ENCODE measurements around the gene HHAT. TPM values are rescaled to one million over a fixed set of nuclear protein-coding genes. Genes with fewer than 3 reads are reported as not detected.

HHAT gene
- total RNA-seq, 2 experiments from 2014 or later: 5.2 to 9.5 TPM

DNA sequence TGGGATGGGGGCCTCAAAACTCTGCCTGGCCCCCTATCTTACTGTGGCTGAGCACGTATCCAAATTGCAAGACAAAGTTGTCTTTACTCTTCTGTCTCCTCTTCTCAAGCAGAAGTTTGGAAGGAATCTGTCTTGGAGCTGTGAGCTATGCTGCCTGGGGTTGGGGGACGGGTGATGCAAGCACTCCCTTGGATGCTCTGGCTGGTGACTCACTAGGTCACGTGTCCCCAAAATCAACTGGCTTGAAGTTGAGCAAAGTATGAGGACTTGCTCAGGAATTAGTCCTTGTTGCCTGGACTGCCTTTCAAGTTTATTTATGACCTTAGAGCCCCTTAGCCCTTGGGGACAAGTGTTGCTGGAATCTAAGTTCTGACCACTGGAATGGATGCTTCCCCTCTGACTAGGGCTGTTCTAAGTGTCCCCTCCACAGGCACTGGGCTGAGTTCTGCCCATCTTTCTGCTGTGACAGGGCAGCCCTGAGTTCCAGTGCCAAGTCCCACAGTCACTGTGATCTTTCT is 269.5 kb downstream of the HHAT start:
- no TSS peak for BruUV-seq (replicated peaks)
- no peaks in the 10 kb centered on the region for H3K36me3 ChIP-seq (ENCODE audit: insufficient read depth, low read length)
- no peaks in the 10 kb centered on the region for H3K9me2 ChIP-seq (ENCODE audit: insufficient read depth, low read length)
- intact Hi-C loops (cut with micrococcal nuclease; ENCODE audit: unreplicated experiment): no loop called here
- ChIA-PET POLR2A (no interaction called here), CTCF (ENCODE audit: unreplicated experiment) (no interaction called here)
- H3K9me3 ChIP-seq (ENCODE audit: low read length): no peaks in the 10 kb centered on the region
- DNase-seq (ENCODE audit: low spot score): no peak
- no peak overlapping the region for H2AFZ ChIP-seq (ENCODE audit: low read length)
- no peaks in the 10 kb centered on the region for H3K4me1 ChIP-seq (ENCODE audit: insufficient read depth, low read length, poor library complexity, severe bottlenecking)
- no peaks in the 10 kb centered on the region for H4K20me1 ChIP-seq (ENCODE audit: insufficient read depth, low read length)
- no peak overlapping the region for H3K27ac ChIP-seq (ENCODE audit: low read depth, low read length, poor library complexity, severe bottlenecking)
- no peak overlapping the region for H3K4me3 ChIP-seq (ENCODE audit: low read depth, low read length, poor library complexity, severe bottlenecking)
- no peaks in the 10 kb centered on the region for H3K79me2 ChIP-seq (ENCODE audit: insufficient read depth, low read depth, low read length)
- no peak overlapping the region for H3K4me2 ChIP-seq (ENCODE audit: low read length)
- no peak for TF ChIP-seq EZH2phosphoT487 (IDR thresholded peaks at IDR 0.05; ENCODE audit: borderline replicate concordance, low read depth, low read length)
- TF ChIP-seq, protein P1, sequence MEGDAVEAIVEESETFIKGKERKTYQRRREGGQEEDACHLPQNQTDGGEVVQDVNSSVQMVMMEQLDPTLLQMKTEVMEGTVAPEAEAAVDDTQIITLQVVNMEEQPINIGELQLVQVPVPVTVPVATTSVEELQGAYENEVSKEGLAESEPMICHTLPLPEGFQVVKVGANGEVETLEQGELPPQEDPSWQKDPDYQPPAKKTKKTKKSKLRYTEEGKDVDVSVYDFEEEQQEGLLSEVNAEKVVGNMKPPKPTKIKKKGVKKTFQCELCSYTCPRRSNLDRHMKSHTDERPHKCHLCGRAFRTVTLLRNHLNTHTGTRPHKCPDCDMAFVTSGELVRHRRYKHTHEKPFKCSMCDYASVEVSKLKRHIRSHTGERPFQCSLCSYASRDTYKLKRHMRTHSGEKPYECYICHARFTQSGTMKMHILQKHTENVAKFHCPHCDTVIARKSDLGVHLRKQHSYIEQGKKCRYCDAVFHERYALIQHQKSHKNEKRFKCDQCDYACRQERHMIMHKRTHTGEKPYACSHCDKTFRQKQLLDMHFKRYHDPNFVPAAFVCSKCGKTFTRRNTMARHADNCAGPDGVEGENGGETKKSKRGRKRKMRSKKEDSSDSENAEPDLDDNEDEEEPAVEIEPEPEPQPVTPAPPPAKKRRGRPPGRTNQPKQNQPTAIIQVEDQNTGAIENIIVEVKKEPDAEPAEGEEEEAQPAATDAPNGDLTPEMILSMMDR (conservative IDR thresholded peaks at IDR 0.05; ENCODE audit: low read length): no peak

DNA sequence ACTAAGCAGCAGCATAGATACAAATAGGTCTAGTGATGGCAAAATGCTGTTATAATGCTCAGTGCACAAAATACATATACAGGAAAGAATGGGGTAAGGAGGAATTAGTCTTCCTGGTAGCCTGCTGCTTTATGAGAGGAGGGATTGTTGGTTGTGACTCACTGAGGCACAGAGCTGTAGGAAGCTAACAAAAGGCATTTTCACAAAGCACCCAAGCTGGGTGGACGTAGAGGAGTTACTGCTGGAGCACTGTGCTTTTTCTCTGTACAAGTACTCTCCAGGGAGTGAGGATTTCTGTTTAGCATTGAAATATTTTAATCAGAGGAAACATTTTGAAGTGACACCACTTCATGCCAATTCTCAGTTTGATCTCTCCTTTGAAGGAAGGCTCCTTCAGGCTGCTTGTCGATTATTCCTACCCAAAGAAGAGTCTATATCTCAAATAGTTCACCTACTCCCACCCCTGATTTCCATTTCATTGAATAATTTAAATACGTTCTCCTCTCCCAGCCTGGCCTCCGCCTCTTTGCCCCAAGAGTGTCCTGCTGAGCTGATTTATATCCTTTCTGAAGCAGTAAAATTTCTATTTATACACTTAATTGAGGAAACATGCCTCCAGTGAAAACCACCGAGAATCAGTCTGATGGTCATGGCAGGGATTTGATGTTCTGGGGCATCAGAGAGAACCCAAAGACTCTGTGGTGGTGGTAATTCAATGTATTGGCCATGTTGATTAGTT is 271.9 kb downstream of the HHAT start:
- intact Hi-C loops (cut with micrococcal nuclease; ENCODE audit: unreplicated experiment): no loop called here
- CTCF ChIA-PET (ENCODE audit: unreplicated experiment): no interaction called here
- no peak for TF ChIP-seq EZH2phosphoT487 (IDR thresholded peaks at IDR 0.05; ENCODE audit: borderline replicate concordance, low read depth, low read length)
- TF ChIP-seq, protein P1 (conservative IDR thresholded peaks at IDR 0.05; ENCODE audit: low read length): no peak

DNA sequence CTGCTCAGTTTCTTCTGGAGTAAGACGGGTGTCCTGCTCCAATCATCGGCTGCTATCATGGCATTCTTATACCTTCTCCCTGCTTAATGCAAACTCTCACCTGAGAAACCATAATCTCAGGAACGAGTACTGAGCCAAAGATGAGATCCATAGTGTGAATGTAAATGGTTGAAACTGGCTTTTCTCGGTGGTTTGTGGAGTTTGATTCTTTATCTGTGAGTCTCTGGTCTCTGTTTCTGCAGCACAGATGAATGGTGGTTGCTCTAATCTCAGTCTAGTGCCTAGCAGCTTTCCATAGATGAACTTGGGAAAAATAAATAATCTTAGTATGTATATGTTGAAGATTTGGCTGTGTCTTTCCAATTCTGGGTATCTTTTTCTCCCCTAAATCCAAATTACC is 274.4 kb downstream of the HHAT start:
- no peaks in the 10 kb centered on the region for H4K20me1 ChIP-seq (ENCODE audit: insufficient read depth, low read length)
- no TSS peak for BruUV-seq (replicated peaks)
- TF ChIP-seq, protein P1 (conservative IDR thresholded peaks at IDR 0.05; ENCODE audit: low read length): no peak
- no peak for TF ChIP-seq EZH2phosphoT487 (IDR thresholded peaks at IDR 0.05; ENCODE audit: borderline replicate concordance, low read depth, low read length)

More for the DNA sequence above, 271.9 kb downstream of the HHAT start:
- no peak overlapping the region for H3K4me3 ChIP-seq (ENCODE audit: low read depth, low read length, poor library complexity, severe bottlenecking)
- BruUV-seq (replicated peaks): no TSS peak
- H3K9me3 ChIP-seq (ENCODE audit: low read length): no peaks in the 10 kb centered on the region
- H3K4me1 ChIP-seq (ENCODE audit: insufficient read depth, low read length, poor library complexity, severe bottlenecking): no peaks in the 10 kb centered on the region
- no peaks in the 10 kb centered on the region for H3K79me2 ChIP-seq (ENCODE audit: insufficient read depth, low read depth, low read length)
- DNase-seq (ENCODE audit: low spot score): no peak
- no peaks in the 10 kb centered on the region for H3K36me3 ChIP-seq (ENCODE audit: insufficient read depth, low read length)
- H3K9me2 ChIP-seq (ENCODE audit: insufficient read depth, low read length): no peaks in the 10 kb centered on the region
- H3K27ac ChIP-seq (ENCODE audit: low read depth, low read length, poor library complexity, severe bottlenecking): no peak overlapping the region
- H2AFZ ChIP-seq (ENCODE audit: low read length): no peak overlapping the region
- no peaks in the 10 kb centered on the region for H4K20me1 ChIP-seq (ENCODE audit: insufficient read depth, low read length)
- H3K4me2 ChIP-seq (ENCODE audit: low read length): no peak overlapping the region
- POLR2A ChIA-PET: no interaction called here

More for the DNA sequence above, 274.4 kb downstream of the HHAT start:
- no peak overlapping the region for H3K27ac ChIP-seq (ENCODE audit: low read depth, low read length, poor library complexity, severe bottlenecking)
- no peak overlapping the region for H3K4me3 ChIP-seq (ENCODE audit: low read depth, low read length, poor library complexity, severe bottlenecking)
- H3K9me2 ChIP-seq (ENCODE audit: insufficient read depth, low read length): no peaks in the 10 kb centered on the region
- H3K4me1 ChIP-seq (ENCODE audit: insufficient read depth, low read length, poor library complexity, severe bottlenecking): no peaks in the 10 kb centered on the region
- H3K36me3 ChIP-seq (ENCODE audit: insufficient read depth, low read length): no peaks in the 10 kb centered on the region
- ChIA-PET POLR2A (no interaction called here), CTCF (ENCODE audit: unreplicated experiment) (no interaction called here)
- DNase-seq (ENCODE audit: low spot score): no peak
- no peaks in the 10 kb centered on the region for H3K79me2 ChIP-seq (ENCODE audit: insufficient read depth, low read depth, low read length)
- no peak overlapping the region for H3K4me2 ChIP-seq (ENCODE audit: low read length)
- no peaks in the 10 kb centered on the region for H3K9me3 ChIP-seq (ENCODE audit: low read length)
- no peak overlapping the region for H2AFZ ChIP-seq (ENCODE audit: low read length)
- intact Hi-C loops (cut with micrococcal nuclease; ENCODE audit: unreplicated experiment): no loop called here
